ENCODE data around the gene PANX2. TPM values are rescaled to one million over a fixed set of nuclear protein-coding genes. Genes with fewer than 3 reads are reported as not detected.

The PANX2 gene
- total and polyA plus RNA-seq, 2 of the 13 experiments (the other 11 are each of a cell fraction or from before 2014, with no cell fraction given) = 0.15 to 1.1 TPM

- TF ChIP-seq TRIM22 (IDR thresholded peaks at IDR 0.05) = no peak
- no peak for TF ChIP-seq ZNF549 (CRISPR knock-in tag; IDR thresholded peaks at IDR 0.05)
- TF ChIP-seq HNF4G (IDR thresholded peaks at IDR 0.05; ENCODE audit: borderline replicate concordance, low read depth, low read length) = no peak
- TF ChIP-seq HNF4G (CRISPR knock-in tag; IDR thresholded peaks at IDR 0.05; ENCODE audit: borderline replicate concordance, low read depth) = no peak
- TF ChIP-seq ZBTB21 (CRISPR knock-in tag; IDR thresholded peaks at IDR 0.05) = no peak
- TF ChIP-seq ZNF709 (CRISPR knock-in tag; IDR thresholded peaks at IDR 0.05) = no peak
- no peak for TF ChIP-seq ZBTB25 (CRISPR knock-in tag; IDR thresholded peaks at IDR 0.05)
- no peak for TF ChIP-seq EP300 (IDR thresholded peaks at IDR 0.05; ENCODE audit: low read depth in 2 of 2, low read length in 2 of 2)
- TF ChIP-seq EP300 (CRISPR knock-in tag; IDR thresholded peaks at IDR 0.05; ENCODE audit: borderline replicate concordance) = no peak
- no peak for TF ChIP-seq GPBP1L1 (CRISPR knock-in tag; IDR thresholded peaks at IDR 0.05)
- no peak for TF ChIP-seq PRDM4 (CRISPR knock-in tag; IDR thresholded peaks at IDR 0.05; ENCODE audit: borderline replicate concordance)
- no peak for TF ChIP-seq CCAR2 (optimal IDR thresholded peaks at IDR 0.05; ENCODE audit: low read depth, low read length)
- TF ChIP-seq SNRNP70 (IDR thresholded peaks at IDR 0.05; ENCODE audit: low read depth, low read length) = no peak
- TF ChIP-seq WIZ (CRISPR knock-in tag; IDR thresholded peaks at IDR 0.05) = no peak
- no peak for TF ChIP-seq ISX (CRISPR knock-in tag; conservative IDR thresholded peaks at IDR 0.05)
- no peak for TF ChIP-seq ZNF207 (IDR thresholded peaks at IDR 0.05; ENCODE audit: borderline replicate concordance)
- no peak; the same call in 1 of the 2 replicates for TF ChIP-seq ZZZ3 (CRISPR knock-in tag; IDR thresholded peaks at IDR 0.05; ENCODE audit: borderline replicate concordance)
- TF ChIP-seq CSRNP1 (CRISPR knock-in tag; IDR thresholded peaks at IDR 0.05) = 0 out of 2 replicates have a peak, but pooled peaks have one; percentile 46
- TF ChIP-seq ZGPAT (CRISPR knock-in tag; IDR thresholded peaks at IDR 0.05) = no peak
- TF ChIP-seq NFE2L2 (IDR thresholded peaks at IDR 0.05; ENCODE audit: low read length) = no peak
- no peak for TF ChIP-seq ZMYM3 (CRISPR knock-in tag; IDR thresholded peaks at IDR 0.05)
Measured at GRCh38 chr22:50200461-50201190, 30.1 kb downstream of the PANX2 start, which contains the start of gene SELENOO (continued).

Data from HepG2 (cell line).